ENCODE data around the gene IGF2BP2.
A peak's percentile ranks its signal among the peaks of the same experiment; 100 is the strongest.
"Not testable (repeated sequence)": the region's sequence is repeated elsewhere in the genome, so short reads cannot be mapped to it uniquely, and the experiment has no call there.

The IGF2BP2 gene

GRCh38 chr3:185639632-185640206 is 185.1 kb downstream of the IGF2BP2 start:
- Histone ChIP-seq H4K8ac (ENCODE audit: low read depth, low read length) (no peak overlapping the region), H2AK5ac (ENCODE audit: low read length) (no peak overlapping the region), H3K23ac (ENCODE audit: low read length) (no peak overlapping the region), H2BK15ac (replicated peaks; ENCODE audit: low read depth) (no peak overlapping the region), H3K18ac (ENCODE audit: low read length) (no peak overlapping the region), H3K36me3 (ENCODE audit: control insufficient read depth, insufficient read depth, low read length) (no peaks in the 10 kb centered on the region), H4K5ac (ENCODE audit: low read length) (no peak overlapping the region), H3K79me2 (ENCODE audit: control insufficient read depth, insufficient read depth, low read length) (no peaks in the 10 kb centered on the region), H3K4ac (ENCODE audit: low read depth, low read length) (no peak overlapping the region), H3K9ac (ENCODE audit: low read length) (no peak overlapping the region), H3K4me2 (ENCODE audit: low read length) (no peak overlapping the region), H3K56ac (ENCODE audit: low read length) (no peak overlapping the region), H3K79me1 (ENCODE audit: low read length) (no peaks in the 10 kb centered on the region), H3K4me1 (ENCODE audit: control insufficient read depth, low read depth, low read length) (no peaks in the 10 kb centered on the region), H2BK120ac (ENCODE audit: low read depth, low read length) (no peak overlapping the region), H3K4me3 (ENCODE audit: low read length) (no peak overlapping the region), H3K27ac (ENCODE audit: low read depth, low read length) (no peak overlapping the region), H3K27me3 (ENCODE audit: insufficient read depth, low read length, poor library complexity) (no peaks in the 10 kb centered on the region), H2BK5ac (ENCODE audit: low read length) (no peak overlapping the region)
- no CpG with 5 or more reads among the region's 7 CpGs for WGBS (ENCODE audit: extremely low coverage, insufficient coverage, low lambda C conversion rate)
- no peak for DNase-seq

GRCh38 chr3:185638651-185639050 is 186.2 kb downstream of the IGF2BP2 start:
- not testable (repeated sequence) for H3K36me3 ChIP-seq (ENCODE audit: control insufficient read depth, insufficient read depth, low read length); H3K9ac ChIP-seq (ENCODE audit: low read length); H3K18ac ChIP-seq (ENCODE audit: low read length); H3K27ac ChIP-seq (ENCODE audit: low read depth, low read length); H4K5ac ChIP-seq (ENCODE audit: low read length); H2BK5ac ChIP-seq (ENCODE audit: low read length); H2BK120ac ChIP-seq (ENCODE audit: low read depth, low read length); H2AK5ac ChIP-seq (ENCODE audit: low read length); H3K4ac ChIP-seq (ENCODE audit: low read depth, low read length); H4K8ac ChIP-seq (ENCODE audit: low read depth, low read length); H3K79me1 ChIP-seq (ENCODE audit: low read length); H3K4me1 ChIP-seq (ENCODE audit: control insufficient read depth, low read depth, low read length); DNase-seq; H3K23ac ChIP-seq (ENCODE audit: low read length); H3K79me2 ChIP-seq (ENCODE audit: control insufficient read depth, insufficient read depth, low read length); H3K4me3 ChIP-seq (ENCODE audit: low read length); H3K56ac ChIP-seq (ENCODE audit: low read length); H2BK15ac ChIP-seq (replicated peaks; ENCODE audit: low read depth); H3K4me2 ChIP-seq (ENCODE audit: low read length); H3K27me3 ChIP-seq (ENCODE audit: insufficient read depth, low read length, poor library complexity)
- no CpG with 5 or more reads among the region's 11 CpGs for WGBS (ENCODE audit: extremely low coverage, insufficient coverage, low lambda C conversion rate)

- Histone ChIP-seq H3K56ac (ENCODE audit: low read length) (no peak overlapping the region), H3K79me2 (ENCODE audit: control insufficient read depth, insufficient read depth, low read length) (no peaks in the 10 kb centered on the region), H2BK5ac (ENCODE audit: low read length) (no peak overlapping the region), H2BK120ac (ENCODE audit: low read depth, low read length) (no peak overlapping the region), H3K27me3 (ENCODE audit: insufficient read depth, low read length, poor library complexity) (no peaks in the 10 kb centered on the region), H3K4ac (ENCODE audit: low read depth, low read length) (no peak overlapping the region), H3K4me3 (ENCODE audit: low read length) (no peak overlapping the region), H3K4me1 (ENCODE audit: control insufficient read depth, low read depth, low read length) (no peaks in the 10 kb centered on the region), H3K18ac (ENCODE audit: low read length) (no peak overlapping the region), H4K8ac (ENCODE audit: low read depth, low read length) (no peak overlapping the region), H4K5ac (ENCODE audit: low read length) (no peak overlapping the region), H3K9ac (ENCODE audit: low read length) (no peak overlapping the region), H3K79me1 (ENCODE audit: low read length) (no peaks in the 10 kb centered on the region), H3K36me3 (ENCODE audit: control insufficient read depth, insufficient read depth, low read length) (no peaks in the 10 kb centered on the region), H3K27ac (ENCODE audit: low read depth, low read length) (no peak overlapping the region), H3K4me2 (ENCODE audit: low read length) (no peak overlapping the region), H3K23ac (ENCODE audit: low read length) (no peak overlapping the region), H2AK5ac (ENCODE audit: low read length) (no peak overlapping the region), H2BK15ac (replicated peaks; ENCODE audit: low read depth) (no peak overlapping the region)
- no peak for DNase-seq
- no CpG with 5 or more reads among the region's 3 CpGs for WGBS (ENCODE audit: extremely low coverage, insufficient coverage, low lambda C conversion rate)
Measured at GRCh38 chr3:185637388-185637787, 187.5 kb downstream of the IGF2BP2 start.

GRCh38 chr3:185632996-185633395 is 191.8 kb downstream of the IGF2BP2 start:
- Histone ChIP-seq H3K23ac (ENCODE audit: low read length) (no peak overlapping the region), H3K9ac (ENCODE audit: low read length) (no peak overlapping the region), H3K27ac (ENCODE audit: low read depth, low read length) (no peak overlapping the region)

GRCh38 chr3:185631508-185632206 is 193.2 kb downstream of the IGF2BP2 start:
- Histone ChIP-seq H2BK5ac (ENCODE audit: low read length) (no peak overlapping the region), H2BK120ac (ENCODE audit: low read depth, low read length) (no peak overlapping the region), H3K36me3 (ENCODE audit: control insufficient read depth, insufficient read depth, low read length) (no peaks in the 10 kb centered on the region), H3K4me2 (ENCODE audit: low read length) (no peak overlapping the region), H3K27ac (ENCODE audit: low read depth, low read length) (no peak overlapping the region), H2BK15ac (replicated peaks; ENCODE audit: low read depth) (no peak overlapping the region), H3K4me3 (ENCODE audit: low read length) (no peak overlapping the region), H3K4me1 (ENCODE audit: control insufficient read depth, low read depth, low read length) (no peaks in the 10 kb centered on the region), H3K4ac (ENCODE audit: low read depth, low read length) (no peak overlapping the region), H4K5ac (ENCODE audit: low read length) (no peak overlapping the region), H2AK5ac (ENCODE audit: low read length) (no peak overlapping the region), H3K79me2 (ENCODE audit: control insufficient read depth, insufficient read depth, low read length) (no peaks in the 10 kb centered on the region), H3K18ac (ENCODE audit: low read length) (no peak overlapping the region), H3K23ac (ENCODE audit: low read length) (no peak overlapping the region), H3K79me1 (ENCODE audit: low read length) (no peaks in the 10 kb centered on the region), H3K56ac (ENCODE audit: low read length) (no peak overlapping the region), H4K8ac (ENCODE audit: low read depth, low read length) (no peak overlapping the region), H3K27me3 (ENCODE audit: insufficient read depth, low read length, poor library complexity) (no peaks in the 10 kb centered on the region), H3K9ac (ENCODE audit: low read length) (no peak overlapping the region)
- WGBS (ENCODE audit: extremely low coverage, insufficient coverage, low lambda C conversion rate) = no CpG with 5 or more reads among the region's 7 CpGs
- DNase-seq = peak; percentile 21

More at GRCh38 chr3:185632996-185633395, 191.8 kb downstream of the IGF2BP2 start:
- no peaks in the 10 kb centered on the region for H3K79me2 ChIP-seq (ENCODE audit: control insufficient read depth, insufficient read depth, low read length)
- H2BK5ac ChIP-seq (ENCODE audit: low read length) = no peak overlapping the region
- no peak overlapping the region for H2AK5ac ChIP-seq (ENCODE audit: low read length)
- no peak overlapping the region for H2BK15ac ChIP-seq (replicated peaks; ENCODE audit: low read depth)
- H3K18ac ChIP-seq (ENCODE audit: low read length) = no peak overlapping the region
- no peak overlapping the region for H3K4me2 ChIP-seq (ENCODE audit: low read length)
- H4K8ac ChIP-seq (ENCODE audit: low read depth, low read length) = no peak overlapping the region
- H3K4me1 ChIP-seq (ENCODE audit: control insufficient read depth, low read depth, low read length) = no peaks in the 10 kb centered on the region
- no peaks in the 10 kb centered on the region for H3K36me3 ChIP-seq (ENCODE audit: control insufficient read depth, insufficient read depth, low read length)
- H3K79me1 ChIP-seq (ENCODE audit: low read length) = no peaks in the 10 kb centered on the region
- H3K27me3 ChIP-seq (ENCODE audit: insufficient read depth, low read length, poor library complexity) = no peaks in the 10 kb centered on the region
- H2BK120ac ChIP-seq (ENCODE audit: low read depth, low read length) = no peak overlapping the region
- H3K4ac ChIP-seq (ENCODE audit: low read depth, low read length) = no peak overlapping the region
- no peak overlapping the region for H3K4me3 ChIP-seq (ENCODE audit: low read length)
- no peak overlapping the region for H4K5ac ChIP-seq (ENCODE audit: low read length)
- H3K56ac ChIP-seq (ENCODE audit: low read length) = no peak overlapping the region
- no CpG with 5 or more reads among the region's 4 CpGs for WGBS (ENCODE audit: extremely low coverage, insufficient coverage, low lambda C conversion rate)
- DNase-seq = no peak

GRCh38 chr3:185631108-185631507 is 193.7 kb downstream of the IGF2BP2 start:
- Histone ChIP-seq H2AK5ac (ENCODE audit: low read length) (no peak overlapping the region), H3K79me1 (ENCODE audit: low read length) (no peaks in the 10 kb centered on the region), H2BK5ac (ENCODE audit: low read length) (no peak overlapping the region), H3K27me3 (ENCODE audit: insufficient read depth, low read length, poor library complexity) (no peaks in the 10 kb centered on the region), H3K4me2 (ENCODE audit: low read length) (no peak overlapping the region), H3K23ac (ENCODE audit: low read length) (no peak overlapping the region), H3K56ac (ENCODE audit: low read length) (no peak overlapping the region), H2BK15ac (replicated peaks; ENCODE audit: low read depth) (no peak overlapping the region), H4K8ac (ENCODE audit: low read depth, low read length) (no peak overlapping the region), H3K18ac (ENCODE audit: low read length) (no peak overlapping the region), H3K4me3 (ENCODE audit: low read length) (no peak overlapping the region), H2BK120ac (ENCODE audit: low read depth, low read length) (no peak overlapping the region), H3K27ac (ENCODE audit: low read depth, low read length) (no peak overlapping the region), H4K5ac (ENCODE audit: low read length) (no peak overlapping the region), H3K4me1 (ENCODE audit: control insufficient read depth, low read depth, low read length) (no peaks in the 10 kb centered on the region), H3K9ac (ENCODE audit: low read length) (no peak overlapping the region), H3K4ac (ENCODE audit: low read depth, low read length) (no peak overlapping the region), H3K79me2 (ENCODE audit: control insufficient read depth, insufficient read depth, low read length) (no peaks in the 10 kb centered on the region), H3K36me3 (ENCODE audit: control insufficient read depth, insufficient read depth, low read length) (no peaks in the 10 kb centered on the region)
- no CpG with 5 or more reads among the region's 4 CpGs for WGBS (ENCODE audit: extremely low coverage, insufficient coverage, low lambda C conversion rate)
- DNase-seq = peak; percentile 33
